ENCODE results near the gene GPR137. TPM values are rescaled to one million over a fixed set of nuclear protein-coding genes. Genes with fewer than 3 reads are reported as not detected.

Gene GPR137
- total and polyA plus RNA-seq, 9 of the 15 experiments (the other 6 are each of a cell fraction or from before 2014, with no cell fraction given) = 0.32 to 26.7 (median 10.7) TPM

DNA sequence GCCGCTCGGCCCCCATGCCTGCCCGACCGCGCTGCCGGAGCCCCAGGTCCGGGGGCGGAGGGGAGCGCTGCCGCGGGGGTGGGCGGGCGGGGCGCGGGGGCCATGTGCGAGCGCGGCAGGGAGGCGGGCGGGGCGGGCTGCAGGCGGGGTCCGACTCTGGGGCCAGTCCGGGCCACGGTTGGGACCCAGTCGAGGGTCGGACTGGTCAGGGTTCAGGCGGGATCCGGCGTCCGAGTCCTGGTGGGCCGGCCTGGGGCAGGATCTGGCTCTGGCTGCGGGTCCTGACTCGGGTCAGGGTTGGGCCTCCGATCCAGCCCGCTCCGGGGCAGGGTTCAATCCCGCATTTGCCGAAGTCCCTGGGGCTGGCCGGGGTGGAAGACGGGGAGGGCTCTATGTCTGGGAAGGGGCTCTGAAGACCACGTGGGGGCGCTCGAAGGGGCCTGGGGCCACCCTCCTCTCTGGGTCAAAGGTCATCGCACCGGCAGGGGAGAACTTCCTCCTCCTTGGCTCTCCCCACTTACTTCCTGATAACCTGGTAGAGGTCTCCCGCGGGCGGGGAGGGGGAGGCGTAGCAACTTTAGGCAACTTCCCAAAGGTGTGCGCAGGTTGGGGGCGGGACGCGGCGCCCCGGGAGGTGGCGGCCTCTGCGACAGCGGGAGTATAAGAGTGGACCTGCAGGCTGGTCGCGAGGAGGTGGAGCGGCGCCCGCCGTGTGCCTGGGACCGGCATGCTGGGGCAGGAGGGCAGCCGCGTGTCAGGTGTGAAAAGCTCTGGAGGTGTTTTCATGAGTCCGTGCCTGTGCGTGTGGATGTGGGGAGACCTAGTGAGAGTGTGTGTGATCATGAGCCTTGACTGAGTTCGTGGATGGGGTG, 20.3 kb downstream of the GPR137 start (continued):
- TF ChIP-seq CBFB (CRISPR knock-in tag; IDR thresholded peaks at IDR 0.05) (no peak), PPARD (CRISPR knock-in tag; IDR thresholded peaks at IDR 0.05) (no peak), PCBP1 (IDR thresholded peaks at IDR 0.05; ENCODE audit: low read depth, low read length, poor library complexity, severe bottlenecking) (peak; percentile 43), TGIF2 (CRISPR knock-in tag; IDR thresholded peaks at IDR 0.05) (no peak), ZFP30 (CRISPR knock-in tag; IDR thresholded peaks at IDR 0.05; ENCODE audit: borderline replicate concordance) (no peak)
- TF ChIP-seq, protein P1, sequence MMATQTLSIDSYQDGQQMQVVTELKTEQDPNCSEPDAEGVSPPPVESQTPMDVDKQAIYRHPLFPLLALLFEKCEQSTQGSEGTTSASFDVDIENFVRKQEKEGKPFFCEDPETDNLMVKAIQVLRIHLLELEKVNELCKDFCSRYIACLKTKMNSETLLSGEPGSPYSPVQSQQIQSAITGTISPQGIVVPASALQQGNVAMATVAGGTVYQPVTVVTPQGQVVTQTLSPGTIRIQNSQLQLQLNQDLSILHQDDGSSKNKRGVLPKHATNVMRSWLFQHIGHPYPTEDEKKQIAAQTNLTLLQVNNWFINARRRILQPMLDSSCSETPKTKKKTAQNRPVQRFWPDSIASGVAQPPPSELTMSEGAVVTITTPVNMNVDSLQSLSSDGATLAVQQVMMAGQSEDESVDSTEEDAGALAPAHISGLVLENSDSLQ (IDR thresholded peaks at IDR 0.05) = no peak
- TF ChIP-seq, protein P2, sequence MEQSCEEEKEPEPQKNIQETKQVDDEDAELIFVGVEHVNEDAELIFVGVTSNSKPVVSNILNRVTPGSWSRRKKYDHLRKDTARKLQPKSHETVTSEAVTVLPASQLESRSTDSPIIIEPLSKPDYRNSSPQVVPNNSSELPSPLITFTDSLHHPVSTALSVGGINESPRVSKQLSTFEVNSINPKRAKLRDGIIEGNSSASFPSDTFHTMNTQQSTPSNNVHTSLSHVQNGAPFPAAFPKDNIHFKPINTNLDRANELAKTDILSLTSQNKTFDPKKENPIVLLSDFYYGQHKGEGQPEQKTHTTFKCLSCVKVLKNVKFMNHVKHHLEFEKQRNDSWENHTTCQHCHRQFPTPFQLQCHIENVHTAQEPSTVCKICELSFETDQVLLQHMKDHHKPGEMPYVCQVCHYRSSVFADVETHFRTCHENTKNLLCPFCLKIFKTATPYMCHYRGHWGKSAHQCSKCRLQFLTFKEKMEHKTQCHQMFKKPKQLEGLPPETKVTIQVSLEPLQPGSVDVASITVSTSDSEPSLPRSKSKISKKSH (CRISPR knock-in tag; IDR thresholded peaks at IDR 0.05) = no peak
